RPMI7951 (cell line): ENCODE data around the gene ZNF687. TPM values are rescaled to one million over a fixed set of nuclear protein-coding genes. Genes with fewer than 3 reads are reported as not detected.
A peak's percentile ranks its signal among the peaks of the same experiment; 100 is the strongest.
"Not testable (repeated sequence)": the region's sequence is repeated elsewhere in the genome, so short reads cannot be mapped to it uniquely, and the experiment has no call there.

Source experiments
- DNase-seq: peaks from one replicate; pipeline ENCODE4 v3.0.0-alpha.2; 2012; ENCODE audit warnings: low read depth
- total RNA-seq: library from RNA; depleted of rRNA; stranded (reverse); fragments of >200 nt; shearing (Covaris generic); gene quantifications from 2 replicates; pipeline ENCODE4 v1.2.3, GENCODE V29; 2014; rRNA removed

Gene ZNF687
- 6.7 and 10.9 TPM in 2 replicates for total RNA-seq

- peak; percentile 100 for DNase-seq
Measured at GRCh38 chr1:151281969-151282882, at the start of gene ZNF687. Gene ZNF687 (plus strand): TSS chr1:151282299. CDS start chr1:151286292, 3,993 bp downstream.

GRCh38 chr1:151235235-151235634 is 46.9 kb upstream of the ZNF687 start:
- DNase-seq: no peak

GRCh38 chr1:151237678-151238466 is 44.2 kb upstream of the ZNF687 start:
- no peak for DNase-seq

DNA sequence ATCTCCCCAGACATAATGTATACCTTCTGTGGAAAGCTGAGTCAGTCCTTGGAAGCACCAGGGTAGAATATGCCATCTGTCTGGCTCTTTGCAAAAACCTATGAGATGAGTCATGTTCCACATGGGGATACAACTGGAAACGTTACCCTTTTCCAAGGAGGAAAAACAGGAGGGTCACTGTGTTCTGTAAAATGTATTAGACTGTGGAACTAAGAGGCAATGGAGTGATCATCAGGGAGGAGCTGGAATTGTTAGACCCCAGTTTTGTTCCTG is 43.7 kb upstream of the ZNF687 start:
- peak; percentile 93 for DNase-seq

- DNase-seq: no peak
Measured at GRCh38 chr1:151242442-151242841, 39.7 kb upstream of the ZNF687 start.

- no peak for DNase-seq
Measured at GRCh38 chr1:151243683-151244216, 38.3 kb upstream of the ZNF687 start.

DNA sequence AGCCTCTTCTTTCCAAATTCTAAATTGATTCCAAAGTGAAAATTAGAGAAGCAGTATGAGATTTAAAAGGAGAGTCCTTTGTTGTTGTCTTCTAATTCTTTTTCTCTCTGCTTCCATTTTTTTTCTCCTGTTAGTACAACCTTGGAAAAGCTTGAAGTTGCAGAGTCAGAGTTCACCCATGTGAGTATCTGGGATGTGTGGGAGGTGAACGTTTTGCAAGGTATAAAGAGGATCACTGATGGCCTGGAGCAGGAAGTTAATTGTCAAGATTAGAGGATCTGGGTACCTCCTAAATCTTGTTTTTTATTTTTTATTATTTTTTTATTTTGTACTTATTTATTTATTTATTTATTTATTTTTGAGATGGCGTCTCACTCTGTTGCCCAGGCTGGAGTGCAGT is 35.3 kb upstream of the ZNF687 start:
- no peak for DNase-seq

GRCh38 chr1:151251656-151252470 is 30.2 kb upstream of the ZNF687 start:
- peak; percentile 76 for DNase-seq

DNA sequence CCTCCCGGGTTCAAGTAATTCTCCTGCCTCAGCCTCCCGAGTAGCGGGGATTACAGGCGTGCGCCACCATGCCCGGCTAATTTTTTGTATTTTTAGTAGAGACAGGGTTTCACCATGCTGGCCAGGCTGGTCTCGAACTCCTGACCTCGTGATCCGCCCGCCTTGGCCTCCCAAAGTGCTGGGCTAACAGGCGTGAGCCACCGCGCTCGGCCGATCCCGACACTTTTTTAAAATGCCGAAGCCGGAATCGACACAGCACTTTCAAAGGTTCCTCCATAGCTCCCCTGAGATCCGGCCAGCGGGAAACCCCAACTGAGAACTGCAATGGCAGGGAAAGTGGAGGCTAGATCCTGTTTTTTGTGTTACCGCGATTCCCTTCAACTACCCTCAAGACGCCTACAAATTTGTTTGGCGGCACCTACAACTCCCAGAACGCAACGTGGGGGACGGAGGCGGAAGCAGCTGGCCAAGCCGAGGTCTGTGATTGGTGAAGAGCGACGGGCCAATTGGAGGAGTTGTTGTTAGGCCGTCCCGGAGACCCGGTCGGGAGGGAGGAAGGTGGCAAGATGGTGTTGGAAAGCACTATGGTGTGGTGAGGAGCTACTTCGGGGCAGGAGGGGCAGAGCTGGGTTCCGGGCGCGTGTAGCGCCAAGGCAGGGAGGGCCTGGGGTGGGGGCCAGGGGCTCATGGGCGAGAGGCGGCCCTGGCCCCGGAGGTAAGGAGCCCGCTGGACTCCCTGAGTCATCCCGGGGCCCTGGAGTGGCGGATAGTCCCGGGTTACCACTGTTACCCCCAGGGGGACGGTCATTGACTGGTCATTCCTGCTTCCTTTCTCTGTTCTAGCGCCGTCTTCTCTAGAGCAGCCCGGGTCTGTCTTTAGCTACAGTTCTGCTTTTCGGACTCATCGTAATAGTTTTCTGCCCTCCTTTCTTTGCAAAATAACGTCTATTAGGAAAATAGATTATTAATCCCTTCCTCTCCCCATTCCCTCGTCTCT is 27.6 kb upstream of the ZNF687 start, which contains the start of gene PSMD4:
Gene PSMD4 (plus strand): TSS at position 518 of the 997 bp plus-strand sequence. CDS start 49 bp downstream, at position 567.
- peak; percentile 96 for DNase-seq

- DNase-seq: no peak
Measured at GRCh38 chr1:151255381-151255780, 26.7 kb upstream of the ZNF687 start.

- DNase-seq: no peak
Measured at GRCh38 chr1:151259351-151259750, 22.7 kb upstream of the ZNF687 start.

GRCh38 chr1:151265446-151266236 is 16.5 kb upstream of the ZNF687 start:
- DNase-seq: no peak

DNA sequence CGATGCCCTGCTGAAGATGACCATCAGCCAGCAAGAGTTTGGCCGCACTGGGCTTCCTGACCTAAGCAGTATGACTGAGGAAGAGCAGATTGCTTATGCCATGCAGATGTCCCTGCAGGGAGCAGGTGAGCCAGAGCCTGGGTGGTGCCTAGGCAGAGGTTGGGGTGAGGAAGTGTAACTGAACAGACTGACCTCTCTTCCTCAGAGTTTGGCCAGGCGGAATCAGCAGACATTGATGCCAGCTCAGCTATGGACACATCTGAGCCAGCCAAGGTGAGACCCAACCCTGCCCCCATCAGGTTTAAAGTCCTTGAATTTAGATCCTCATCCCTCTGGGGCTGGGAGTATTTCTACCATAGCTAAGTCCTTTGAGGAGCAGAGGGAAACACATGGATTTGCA is 15.8 kb upstream of the ZNF687 start:
- no peak for DNase-seq

DNA sequence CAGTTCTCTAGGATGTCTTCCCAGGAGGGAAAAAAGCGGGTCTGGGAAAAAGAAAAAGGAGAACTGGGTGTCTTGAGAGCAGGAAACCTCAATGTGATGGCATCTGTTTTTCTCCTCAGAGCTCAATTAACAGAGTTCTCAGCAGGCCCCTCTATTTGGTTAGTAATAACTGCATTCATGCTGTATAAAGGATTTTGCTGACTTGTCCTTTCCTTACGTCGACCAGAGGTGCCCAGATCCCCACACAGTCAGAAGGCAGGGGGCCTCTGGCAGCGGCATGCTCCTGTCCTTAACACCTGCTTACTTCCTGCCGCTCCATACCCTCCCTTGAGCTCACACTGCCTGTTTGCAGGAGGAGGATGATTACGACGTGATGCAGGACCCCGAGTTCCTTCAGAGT is 15.3 kb upstream of the ZNF687 start:
- DNase-seq: no peak

DNA sequence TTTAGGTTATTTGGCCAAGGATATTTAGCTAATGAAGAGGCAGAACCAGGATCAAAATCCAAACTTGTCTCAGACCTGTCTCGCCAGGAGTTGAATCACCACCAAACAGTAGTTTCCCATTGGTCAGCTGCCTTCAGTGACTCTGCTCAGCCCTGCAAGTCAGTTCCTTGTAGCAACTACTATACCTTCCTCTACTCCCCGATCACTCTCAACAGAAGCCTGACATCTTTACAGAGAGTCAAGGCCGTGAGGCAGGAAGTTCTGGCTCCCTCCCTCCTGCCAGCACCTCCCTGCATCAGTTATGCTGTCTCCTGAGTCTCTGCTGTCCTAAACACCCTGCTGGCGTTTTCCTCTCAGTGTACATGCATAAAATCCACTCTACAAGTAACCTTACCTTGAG is 14.3 kb upstream of the ZNF687 start:
- DNase-seq: no peak

GRCh38 chr1:151273924-151274466 is 8.1 kb upstream of the ZNF687 start:
- DNase-seq: no peak

GRCh38 chr1:151275341-151275740 is 6.8 kb upstream of the ZNF687 start:
- DNase-seq: not testable (repeated sequence)

DNA sequence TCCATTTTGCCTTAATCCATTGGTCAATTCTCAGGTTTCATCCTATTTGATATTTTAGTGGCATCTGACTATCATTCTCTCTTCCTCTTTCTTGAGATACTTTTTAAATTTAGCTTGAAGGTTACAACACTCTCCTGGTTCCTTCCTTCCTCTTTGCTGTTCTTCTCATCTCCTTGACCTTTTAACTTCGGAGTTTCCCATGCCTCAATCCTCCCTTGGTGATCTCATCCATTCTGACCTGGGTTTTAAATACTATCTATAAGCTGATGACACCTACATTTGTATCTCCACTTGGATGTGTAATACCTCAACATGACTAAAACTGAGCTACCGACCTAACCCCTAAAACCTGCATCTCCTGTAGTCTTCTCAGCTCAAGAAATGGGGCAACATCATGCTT is 4.8 kb upstream of the ZNF687 start:
- DNase-seq: no peak
